GM19238 (cell line): ENCODE results near the gene LDB2.
"Not testable (repeated sequence)": the region's sequence is repeated elsewhere in the genome, so short reads cannot be mapped to it uniquely, and the experiment has no call there.

Source experiments
- DNase-seq: peaks from one replicate; pipeline ENCODE4 v3.0.0; 2011; ENCODE audit warnings: low spot score; ENCODE audit not compliant: insufficient read length

Gene LDB2

DNA sequence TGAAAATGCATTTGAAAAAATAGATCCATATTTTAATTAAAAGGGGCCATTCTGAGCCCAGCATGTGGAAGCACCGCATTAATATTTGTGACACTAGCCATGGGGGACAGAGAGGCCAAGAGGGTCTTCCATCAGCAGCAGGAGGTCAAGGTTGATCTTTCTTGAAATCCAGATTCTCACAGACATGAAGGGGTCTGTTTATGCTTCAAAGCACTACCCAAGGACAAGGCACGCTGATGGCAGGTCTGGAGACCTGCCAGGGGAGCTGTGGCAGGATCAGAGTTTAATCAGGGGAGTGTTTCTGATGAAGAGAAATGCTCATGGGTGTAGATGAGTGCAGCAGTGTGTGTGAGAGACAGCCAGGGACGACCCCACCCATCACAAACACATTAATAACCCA is 243.3 kb downstream of the LDB2 start:
- DNase-seq: no peak

DNA sequence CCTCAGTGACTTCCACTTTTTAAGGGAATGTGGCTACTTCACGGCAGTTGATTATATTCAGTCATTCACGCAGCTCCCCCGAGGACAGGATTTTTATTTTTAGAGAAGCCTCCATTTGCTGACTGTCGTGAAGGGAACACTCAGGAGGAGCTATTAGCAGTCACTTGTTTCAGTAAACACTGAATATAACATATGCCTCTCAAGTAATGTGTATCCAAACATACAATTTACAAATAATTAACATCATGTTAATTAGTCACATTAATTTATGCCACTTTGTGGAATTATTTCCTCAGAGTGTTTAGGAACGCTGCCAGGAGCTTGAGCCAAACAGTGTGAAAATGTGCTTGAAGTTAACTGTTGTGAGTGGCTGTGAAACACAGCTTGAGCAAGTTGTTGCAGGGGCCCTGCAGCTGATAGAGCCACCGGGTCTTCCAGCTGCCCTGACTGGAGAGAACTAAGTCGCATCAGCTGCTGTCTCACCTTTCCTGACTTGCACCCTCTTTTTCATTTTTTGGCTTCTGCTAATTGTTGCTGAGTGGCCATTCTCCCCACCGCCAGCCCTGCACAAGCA is 245.6 kb downstream of the LDB2 start:
- no peak for DNase-seq

DNA sequence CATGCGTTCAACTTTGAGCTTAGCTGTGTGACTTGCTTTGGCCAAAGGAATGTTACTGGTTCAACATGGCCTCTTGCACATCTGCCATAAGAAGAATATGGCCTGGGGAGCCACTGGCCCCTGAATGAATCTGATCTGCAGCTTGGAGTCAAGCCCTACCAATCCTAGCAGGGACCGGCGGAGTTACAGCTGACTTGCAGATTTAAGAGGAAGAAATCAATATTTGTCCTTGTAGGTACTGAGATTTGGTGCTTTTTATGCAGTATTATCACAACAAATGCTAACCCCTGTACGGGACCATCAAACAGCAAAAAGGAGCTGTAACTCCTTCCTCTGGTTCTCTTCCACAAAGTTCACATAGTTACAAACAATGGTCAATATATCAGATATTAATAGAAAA is 252.0 kb downstream of the LDB2 start:
- no peak for DNase-seq

DNA sequence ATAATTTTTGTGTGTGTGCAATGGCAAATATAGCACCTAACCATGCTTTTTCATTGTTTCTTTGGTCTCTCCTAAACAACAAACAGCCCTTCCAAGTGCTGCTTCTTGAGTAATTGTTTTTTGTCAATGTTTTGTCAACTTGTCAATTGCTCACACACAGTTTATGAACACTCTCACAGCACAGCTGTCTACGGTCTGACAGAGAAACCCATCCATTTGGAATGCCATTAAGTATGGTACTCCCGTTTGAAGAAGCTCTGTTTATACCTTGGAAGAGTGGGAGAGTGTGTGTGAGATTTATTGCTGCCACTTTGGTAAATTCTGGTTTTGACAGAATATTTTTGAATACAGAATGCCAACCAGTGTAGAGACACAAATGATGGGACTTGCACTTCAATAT is 254.6 kb downstream of the LDB2 start:
- no peak for DNase-seq

DNA sequence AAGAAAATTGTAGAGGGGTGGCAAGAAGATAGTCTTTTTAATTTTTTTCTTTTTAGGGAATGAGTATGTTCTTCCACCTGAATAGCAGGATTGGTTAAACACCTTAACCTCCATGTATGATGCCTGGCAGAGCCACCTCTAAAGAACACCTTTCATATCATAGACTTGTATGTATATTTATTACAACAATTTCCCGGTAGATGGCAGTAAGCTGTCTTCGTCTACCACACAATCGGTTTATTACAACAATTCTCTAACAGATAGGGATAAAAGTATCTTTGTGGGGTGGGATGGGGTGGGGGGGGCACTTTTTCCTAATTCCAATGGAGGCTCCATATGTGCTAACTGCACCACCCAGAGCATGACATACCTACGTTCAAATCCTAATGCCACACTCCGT is 255.5 kb downstream of the LDB2 start:
- no peak for DNase-seq

DNA sequence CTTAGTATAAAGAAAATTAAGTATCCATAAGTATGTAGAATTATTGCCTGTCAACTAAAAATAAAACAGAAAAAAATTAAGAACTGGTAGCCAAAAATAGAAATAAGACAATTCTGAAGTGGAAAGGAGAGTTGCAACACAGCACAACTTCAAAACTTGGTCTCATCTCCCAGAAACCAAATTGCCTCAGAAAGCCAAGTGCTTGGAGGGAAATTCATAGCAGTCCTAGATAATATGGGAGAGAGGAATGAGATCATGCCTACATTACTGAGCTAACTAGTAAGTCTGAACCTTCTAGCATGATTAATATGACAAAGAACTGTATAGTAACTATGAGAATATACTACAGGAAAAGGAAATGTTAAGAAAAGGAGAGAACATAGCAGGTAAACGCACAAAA is 256.5 kb downstream of the LDB2 start:
- no peak for DNase-seq

DNA sequence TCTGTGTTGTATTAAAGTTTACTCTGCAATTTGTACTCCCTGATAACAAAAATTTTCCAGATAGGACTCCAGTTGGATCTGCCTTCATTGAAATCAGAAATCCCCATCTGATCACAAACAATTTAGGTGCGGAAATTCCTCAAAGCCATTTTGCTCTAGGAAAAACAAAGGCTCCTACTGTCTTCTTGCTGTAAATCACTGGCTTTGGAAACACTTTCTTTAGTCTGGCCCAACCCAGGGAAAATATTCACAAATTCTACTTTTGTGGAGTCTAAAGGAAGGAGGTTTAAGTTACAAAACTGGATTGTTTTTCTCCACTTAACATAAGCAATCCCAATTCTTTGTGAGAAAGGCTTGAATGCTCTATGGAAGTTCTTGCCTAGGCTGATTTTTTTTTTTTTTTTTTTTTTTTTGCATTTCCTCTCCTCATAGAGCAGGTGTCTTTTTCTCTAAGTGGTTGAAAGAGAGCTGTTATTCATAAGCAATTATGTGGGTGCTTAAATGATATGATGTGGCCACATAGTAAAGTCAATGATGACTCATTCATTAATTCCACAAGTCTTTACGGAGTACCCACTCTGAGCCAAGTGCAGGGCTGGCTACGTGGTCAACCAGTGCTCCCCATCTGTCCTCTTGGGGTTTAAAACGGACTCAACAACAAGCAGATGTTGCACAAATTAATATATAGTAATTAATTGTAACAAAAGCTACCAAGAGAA is 261.4 kb downstream of the LDB2 start:
- no peak for DNase-seq

DNA sequence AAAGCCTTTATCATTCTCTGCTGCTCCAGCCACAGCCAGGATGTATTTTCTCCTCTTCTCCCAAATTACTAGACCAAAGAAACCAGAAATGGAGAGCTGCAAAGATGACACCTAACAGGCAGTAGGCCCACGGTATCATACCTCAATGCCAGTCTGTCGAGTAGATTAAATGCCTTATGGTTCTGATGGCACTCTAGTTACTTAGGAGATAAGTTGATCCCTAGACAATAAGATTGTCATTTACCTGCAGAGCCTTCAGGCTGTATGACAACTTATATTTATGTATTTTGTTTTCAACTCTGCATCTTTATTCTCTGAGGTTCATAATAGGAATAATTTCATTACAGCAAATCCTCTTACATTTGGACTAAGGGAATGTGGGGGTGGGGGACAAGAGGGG is 262.1 kb downstream of the LDB2 start:
- no peak for DNase-seq

DNA sequence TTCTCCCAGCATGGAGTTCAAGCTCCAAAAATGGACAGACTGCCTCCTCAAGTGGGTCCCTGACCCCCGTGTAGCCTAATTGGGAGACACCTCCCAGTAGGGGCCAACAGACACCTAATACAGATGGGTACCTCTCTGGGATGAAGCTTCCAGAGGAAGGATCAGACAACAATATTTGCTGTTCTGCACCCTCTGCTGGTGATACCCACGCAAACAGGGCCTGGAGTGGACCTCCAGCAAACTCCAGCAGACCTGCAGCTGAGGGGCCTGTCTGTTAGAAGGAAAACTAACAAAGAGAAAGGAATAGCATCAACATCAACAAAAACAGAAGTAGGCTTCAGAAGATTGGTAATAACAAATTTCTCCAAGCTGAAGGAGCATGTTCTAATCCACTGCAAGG is 269.2 kb downstream of the LDB2 start:
- DNase-seq: not testable (repeated sequence)

DNA sequence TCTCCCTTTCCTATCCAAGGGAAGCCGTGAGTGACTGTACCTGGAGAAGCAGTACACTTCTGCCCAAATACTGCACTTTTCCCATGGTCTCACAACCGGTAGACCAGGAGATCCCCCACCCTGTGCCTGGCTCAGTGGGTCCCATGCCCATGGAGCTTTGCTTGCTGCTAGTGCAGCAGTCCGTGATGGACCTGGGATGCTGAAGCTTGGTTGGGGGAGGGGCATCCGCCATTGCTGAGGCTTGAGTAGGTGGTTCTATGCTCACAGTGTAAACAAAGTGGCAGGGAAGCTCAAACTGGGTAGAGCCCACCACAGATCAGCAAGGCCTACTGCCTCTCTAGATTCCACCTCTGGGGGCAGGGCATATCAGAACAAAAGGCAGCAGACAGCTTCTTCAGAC is 269.6 kb downstream of the LDB2 start:
- not testable (repeated sequence) for DNase-seq

DNA sequence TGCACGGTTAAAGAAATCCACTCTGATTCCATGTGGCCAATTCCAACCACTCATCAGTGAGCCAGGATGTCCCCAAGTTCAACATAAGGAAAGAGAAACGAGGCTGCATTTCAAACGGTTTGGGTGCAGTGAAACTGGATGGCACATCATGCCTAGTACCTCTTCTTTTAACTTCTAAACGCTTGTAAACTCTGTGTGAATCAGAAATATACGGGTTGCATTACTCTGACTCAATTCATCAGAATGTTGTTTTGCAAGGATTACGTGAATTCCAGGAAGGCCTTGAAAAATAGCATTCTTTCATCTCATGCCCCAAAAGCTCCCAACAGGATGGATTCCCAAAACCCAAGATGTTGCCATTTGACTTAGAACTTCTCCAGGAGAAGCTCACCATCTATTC is 270.4 kb downstream of the LDB2 start:
- DNase-seq: no peak

DNA sequence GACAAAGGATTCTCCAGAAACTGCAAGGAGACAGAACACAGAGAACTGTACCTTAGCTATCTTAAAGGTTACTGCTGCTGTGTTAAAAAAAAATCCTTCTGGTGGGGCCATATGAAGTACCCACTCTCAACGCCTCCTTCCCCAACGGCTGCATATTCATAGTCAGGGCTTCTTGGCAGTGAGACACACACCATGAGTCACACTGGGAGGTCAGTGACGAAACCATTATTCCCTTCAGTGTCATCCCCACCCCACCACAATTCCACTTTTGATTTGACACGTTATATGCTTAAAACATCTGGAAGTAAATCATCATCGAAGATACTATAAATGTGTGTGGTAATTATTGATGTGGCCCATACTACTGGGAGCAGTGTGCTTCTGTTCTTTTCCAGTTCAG is 271.5 kb downstream of the LDB2 start:
- DNase-seq: no peak

DNA sequence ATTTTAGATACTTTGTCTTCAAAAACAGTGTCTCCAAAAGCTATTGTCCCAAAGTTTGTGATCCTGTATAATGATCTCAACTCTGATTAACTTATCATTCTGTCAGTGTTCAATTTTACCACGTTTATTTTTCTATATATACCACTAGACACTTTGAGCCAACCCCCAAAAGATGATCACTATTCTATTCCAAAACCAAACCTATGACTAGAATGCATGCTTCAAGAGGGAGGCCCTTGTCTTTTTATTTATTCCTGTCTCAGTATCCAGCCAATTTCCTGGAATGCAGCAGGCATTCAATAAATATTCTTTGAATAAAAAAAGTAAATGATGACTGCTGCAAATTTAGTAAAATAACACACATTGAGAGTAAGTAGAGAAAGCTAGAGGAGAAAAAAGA is 275.6 kb downstream of the LDB2 start:
- no peak for DNase-seq

DNA sequence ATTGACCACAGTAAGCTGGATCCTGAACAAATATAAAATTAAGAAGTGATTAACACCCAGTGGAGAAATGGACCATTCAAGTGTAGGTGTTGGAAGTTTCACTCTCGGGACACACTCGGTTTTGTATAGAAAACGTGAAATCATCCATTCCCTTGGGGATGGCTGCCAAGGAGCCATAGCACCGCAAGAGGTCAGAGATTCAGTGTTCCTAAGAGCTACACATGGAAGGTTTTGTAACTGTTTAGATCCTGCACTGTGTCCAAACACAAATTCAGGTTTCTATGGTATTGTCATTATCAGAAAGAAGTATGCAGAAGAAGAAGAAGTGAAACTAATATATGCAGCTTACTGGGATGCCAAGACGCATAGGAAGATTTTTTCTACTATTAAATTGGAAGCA is 281.0 kb downstream of the LDB2 start:
- no peak for DNase-seq

DNA sequence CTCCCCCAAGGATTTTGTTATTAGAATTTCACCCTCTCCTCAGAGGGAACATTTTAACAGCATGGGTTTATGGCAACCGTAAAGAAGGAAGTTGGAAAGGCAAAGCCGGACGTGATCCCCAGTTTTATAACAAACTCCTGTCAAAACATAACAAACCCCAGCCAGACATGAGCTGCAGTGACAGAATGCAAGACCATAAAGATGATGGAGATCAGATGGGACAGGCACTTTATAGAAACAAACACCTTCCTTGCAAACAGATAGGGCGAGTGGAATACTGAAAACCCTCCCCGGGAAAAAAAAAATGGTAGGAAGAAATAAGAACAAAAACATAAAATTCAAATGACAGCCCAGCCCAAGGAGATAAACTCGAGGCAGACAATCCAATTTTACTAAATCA is 281.4 kb downstream of the LDB2 start:
- no peak for DNase-seq

DNA sequence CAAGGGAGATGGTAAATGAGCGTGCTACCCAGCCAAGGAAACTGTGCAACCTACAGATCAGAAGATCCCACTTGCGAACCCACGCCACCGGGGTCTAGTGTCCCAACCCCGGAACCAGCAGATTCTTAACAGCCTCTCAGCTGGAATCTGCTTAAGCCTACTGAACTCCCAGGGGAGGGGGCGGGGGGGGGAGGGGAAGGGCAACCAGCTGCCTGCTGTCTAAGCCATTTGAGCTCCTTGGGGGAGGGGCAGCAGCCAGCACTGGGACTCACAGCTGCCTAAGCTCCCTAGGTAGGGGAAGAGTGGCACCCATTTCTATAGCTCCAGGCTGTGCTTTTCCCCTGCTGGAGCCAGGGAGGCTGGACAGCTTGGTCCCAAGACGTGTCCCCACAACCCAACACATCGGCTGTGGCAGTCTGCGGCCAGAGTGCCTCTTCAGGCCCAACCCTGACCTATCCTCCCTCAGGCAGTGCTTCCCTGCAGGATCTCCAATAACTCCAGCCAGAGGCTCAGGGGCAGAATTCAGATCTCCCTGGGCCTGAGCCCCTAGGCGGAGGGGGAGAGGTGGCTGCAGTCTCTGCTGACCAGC is 289.2 kb downstream of the LDB2 start:
- no peak for DNase-seq

DNA sequence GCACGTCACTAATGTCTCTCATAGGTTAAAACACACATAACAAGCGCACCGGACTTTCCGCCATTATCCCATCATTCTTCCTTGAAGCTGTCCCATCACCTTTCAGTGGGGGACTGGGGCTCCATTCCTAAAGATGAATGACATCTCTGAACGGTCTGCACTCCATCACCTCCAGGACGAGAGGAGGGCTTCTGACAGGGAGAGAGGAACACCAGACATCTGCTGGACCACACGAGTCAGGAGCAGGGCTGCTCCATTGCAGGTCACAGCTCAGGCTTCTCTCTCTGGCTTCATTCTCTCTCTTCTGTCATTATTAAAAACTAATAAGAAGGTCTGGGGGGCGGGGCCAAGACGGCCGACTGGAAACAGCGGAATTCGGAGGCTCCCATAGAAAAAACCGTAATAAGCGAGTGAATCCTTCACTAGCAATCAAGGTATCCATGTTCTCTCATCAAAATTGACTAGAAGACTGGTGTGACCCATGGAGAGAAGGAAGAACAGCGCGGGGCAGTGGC is 289.8 kb downstream of the LDB2 start:
- DNase-seq: no peak

DNA sequence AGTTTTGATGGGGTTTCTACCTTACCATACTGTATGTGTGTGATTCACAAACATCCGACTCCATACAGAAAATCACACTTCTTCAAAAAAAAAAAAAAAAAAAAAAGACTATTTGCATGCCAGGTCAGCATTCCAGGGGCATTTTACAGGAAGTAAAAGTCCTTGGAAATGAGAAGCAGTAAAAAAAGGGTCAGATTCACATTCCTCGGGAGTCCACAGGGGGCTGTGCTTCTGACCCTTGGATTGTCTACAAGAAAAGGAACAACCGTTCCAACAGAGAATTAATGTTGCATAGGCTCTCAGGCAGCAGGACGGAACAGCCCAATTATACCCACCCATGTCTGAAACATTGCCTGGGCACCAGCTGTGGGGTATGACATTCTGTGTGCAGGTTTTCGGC is 290.3 kb downstream of the LDB2 start:
- no peak for DNase-seq

DNA sequence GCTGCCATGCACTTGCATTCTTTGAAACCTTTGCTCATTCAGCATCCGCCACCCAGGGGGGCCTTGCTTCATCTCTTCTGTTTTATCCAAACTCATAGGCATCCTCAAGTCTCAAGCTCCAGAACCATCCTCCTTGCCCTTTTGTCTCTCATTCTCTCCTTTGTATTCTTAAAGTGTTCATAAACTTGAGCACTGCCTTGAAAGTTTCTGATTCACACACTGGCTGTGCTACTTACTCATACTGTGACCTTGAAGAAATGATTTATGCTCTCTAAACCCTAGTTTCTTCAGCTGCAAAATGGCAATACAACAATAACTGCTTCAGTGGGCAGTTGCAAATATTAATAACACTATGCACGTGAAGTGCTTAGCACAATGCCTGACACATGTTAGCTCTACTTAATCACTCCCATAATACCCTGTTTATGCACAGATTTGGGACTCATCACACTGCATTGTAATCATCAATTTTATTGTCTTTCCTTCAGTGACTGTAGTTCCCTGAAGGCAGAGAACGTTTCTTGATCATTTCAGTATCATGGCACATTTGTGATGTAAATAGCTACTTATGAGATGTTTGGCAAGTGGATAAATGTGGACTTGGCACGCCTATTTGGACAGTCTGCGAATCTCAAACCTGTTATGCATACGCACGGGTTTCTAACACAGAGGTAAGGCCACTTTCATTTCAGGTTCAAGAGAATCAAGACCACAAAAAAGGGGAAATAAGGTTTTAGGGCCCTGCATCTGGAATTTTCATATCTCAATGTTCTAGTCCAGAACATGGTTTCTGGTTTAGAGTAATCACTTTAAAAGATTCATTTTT is 291.0 kb downstream of the LDB2 start:
- no peak for DNase-seq

DNA sequence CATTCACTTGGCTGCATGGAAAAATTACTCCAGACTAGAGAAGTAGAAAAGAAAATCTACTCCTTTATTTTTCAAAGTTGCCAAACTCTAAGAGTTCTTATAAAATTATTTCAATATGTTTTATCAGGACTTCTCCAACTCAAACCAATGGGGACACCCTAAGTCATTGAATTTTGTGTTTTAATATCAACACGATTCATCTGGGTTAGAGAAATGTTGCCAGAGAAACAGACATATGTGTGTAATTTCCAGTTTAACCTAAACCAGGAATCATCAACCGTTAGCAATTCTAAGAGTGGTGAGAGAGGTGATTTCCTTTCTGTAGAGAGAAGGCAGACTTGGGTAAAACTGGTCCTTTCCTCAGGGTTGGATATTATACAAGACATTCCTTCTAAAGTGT is 291.8 kb downstream of the LDB2 start:
- DNase-seq: no peak

DNA sequence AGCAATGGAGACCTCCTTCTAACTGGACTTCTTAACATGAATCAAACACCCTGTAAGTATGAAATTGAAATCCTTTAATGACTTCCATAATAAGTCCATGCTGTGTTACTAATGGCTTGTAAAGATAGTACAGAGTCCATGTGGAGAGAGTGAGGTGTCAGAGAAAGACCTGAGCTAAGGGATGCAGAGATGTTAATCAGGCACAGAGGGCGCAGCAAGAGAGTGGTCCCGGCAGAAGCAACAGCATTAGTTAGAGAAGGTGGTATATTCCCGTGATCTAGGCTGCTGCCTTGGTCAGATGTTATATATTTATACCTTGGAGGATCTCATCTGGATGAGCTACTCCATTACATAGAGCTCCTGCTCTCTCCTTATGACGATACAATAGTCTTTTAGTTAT is 295.3 kb downstream of the LDB2 start:
- DNase-seq: no peak

DNA sequence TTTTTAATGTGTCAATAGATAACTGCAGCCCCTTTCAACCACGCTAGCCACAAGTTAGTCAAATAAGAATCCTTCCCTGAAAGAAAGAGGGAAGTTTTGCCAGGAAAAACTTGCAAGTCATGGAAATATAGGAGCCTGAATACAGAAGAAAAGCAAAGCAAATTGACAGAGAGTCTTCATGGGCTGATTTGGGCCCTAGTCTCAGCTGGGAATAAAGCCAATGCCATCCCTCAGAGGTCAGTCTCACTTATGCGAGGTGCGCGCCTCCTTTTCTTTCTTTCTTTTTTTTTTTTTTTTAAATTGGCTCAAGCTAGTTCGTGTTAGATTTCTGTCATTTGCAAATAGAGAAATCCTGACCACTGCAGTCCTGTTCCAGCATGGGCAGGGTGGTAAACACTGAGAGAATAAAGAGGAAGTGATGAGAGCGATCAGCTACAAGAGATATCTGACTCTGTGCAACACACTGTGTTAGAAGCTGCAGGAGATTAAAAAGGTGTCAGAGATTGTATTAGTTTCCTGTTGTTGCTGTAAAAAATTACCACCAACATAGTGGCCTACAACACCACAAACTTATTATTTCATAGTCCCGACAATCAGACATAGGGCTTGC is 299.7 kb downstream of the LDB2 start:
- no peak for DNase-seq
